Gastroesophageal sphincter (tissue), 3 donors: ENCODE measurements around the gene PEX26.

Experiments
- EP300 ChIP-seq: sonication (generic); formaldehyde crosslinking; IDR thresholded peaks from one replicate; pipeline ENCODE4 v1.6.1; 2017; ENCODE audit warnings: antibody characterized with exemption, mild to moderate bottlenecking
- POLR2A ChIP-seq, 2 donors: fragments of 450-650 bp; IDR thresholded peaks; one replicate each; pipeline ENCODE4 v1.6.1; 2017; ENCODE audit warnings: antibody characterized with exemption in 2 of 2, mild to moderate bottlenecking in 2 of 2, moderate library complexity in 1 of 2
- TF ChIP-seq, protein P1 (sequence below), 4 experiments: fragments of 200-600 bp in 2 of 4; fragments of 450-650 bp in 2 of 4; sonication (generic) in 1 of 4; IDR thresholded peaks; one replicate each; pipeline ENCODE4 v1.5.1; 2017 to 2019; ENCODE audit warnings: antibody characterized with exemption in 4 of 4, mild to moderate bottlenecking in 2 of 4, moderate library complexity in 2 of 4

DNA sequence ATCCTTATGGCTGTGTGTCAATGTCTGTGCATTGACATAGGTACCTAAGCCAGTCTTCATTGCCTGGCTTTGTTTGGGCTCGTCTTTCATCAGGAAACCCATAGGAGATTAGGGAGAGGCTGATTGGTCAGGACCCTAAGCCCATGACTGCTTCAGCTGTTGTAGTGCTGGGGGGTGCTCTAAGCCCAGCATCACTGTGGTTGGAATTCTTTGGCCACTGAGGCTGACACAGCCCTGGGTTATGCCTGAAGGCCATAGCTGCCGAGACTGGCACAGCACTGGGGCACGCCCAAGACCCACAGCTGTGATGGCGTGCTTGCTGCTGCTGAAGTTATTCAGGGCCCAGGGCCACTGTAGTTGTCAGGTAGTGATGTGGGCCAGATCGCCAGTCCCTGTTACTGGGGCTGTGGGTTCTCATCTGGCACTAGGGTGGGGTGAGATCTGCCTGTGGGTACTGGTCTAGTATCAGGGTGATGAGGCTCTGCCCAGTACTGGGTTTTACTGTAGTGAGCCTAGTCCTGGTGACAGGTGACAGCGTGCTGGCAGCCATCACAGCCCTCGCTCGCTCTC lies 77.1 kb downstream of the PEX26 start:
- TF ChIP-seq, protein P1, sequence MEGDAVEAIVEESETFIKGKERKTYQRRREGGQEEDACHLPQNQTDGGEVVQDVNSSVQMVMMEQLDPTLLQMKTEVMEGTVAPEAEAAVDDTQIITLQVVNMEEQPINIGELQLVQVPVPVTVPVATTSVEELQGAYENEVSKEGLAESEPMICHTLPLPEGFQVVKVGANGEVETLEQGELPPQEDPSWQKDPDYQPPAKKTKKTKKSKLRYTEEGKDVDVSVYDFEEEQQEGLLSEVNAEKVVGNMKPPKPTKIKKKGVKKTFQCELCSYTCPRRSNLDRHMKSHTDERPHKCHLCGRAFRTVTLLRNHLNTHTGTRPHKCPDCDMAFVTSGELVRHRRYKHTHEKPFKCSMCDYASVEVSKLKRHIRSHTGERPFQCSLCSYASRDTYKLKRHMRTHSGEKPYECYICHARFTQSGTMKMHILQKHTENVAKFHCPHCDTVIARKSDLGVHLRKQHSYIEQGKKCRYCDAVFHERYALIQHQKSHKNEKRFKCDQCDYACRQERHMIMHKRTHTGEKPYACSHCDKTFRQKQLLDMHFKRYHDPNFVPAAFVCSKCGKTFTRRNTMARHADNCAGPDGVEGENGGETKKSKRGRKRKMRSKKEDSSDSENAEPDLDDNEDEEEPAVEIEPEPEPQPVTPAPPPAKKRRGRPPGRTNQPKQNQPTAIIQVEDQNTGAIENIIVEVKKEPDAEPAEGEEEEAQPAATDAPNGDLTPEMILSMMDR (IDR thresholded peaks at IDR 0.05) = no peak
- TF ChIP-seq EP300 (no peak), POLR2A (IDR thresholded peaks at IDR 0.05) (no peak)
